Limb (tissue), 2 donors: ENCODE results near the gene EFNA5.
"Not testable (repeated sequence)": the region's sequence is repeated elsewhere in the genome, so short reads cannot be mapped to it uniquely, and the experiment has no call there.

Experiments used
- DNase-seq, 2 donors: peaks; one replicate each; pipeline ENCODE4 v3.0.0-alpha.2; 2016; ENCODE audit errors: extremely low spot score in 2 of 2

EFNA5 gene

GRCh38 chr5:107373549-107374263 lies 297.0 kb downstream of the EFNA5 start:
- DNase-seq, result no peak

GRCh38 chr5:107372723-107373450 lies 297.9 kb downstream of the EFNA5 start:
- peak in 1 of 2 donors; percentile 60 for DNase-seq

GRCh38 chr5:107370396-107370968 lies 300.3 kb downstream of the EFNA5 start:
- no peak for DNase-seq

GRCh38 chr5:107369622-107370021 lies 301.1 kb downstream of the EFNA5 start:
- DNase-seq, result no peak

GRCh38 chr5:107368615-107369014 lies 302.1 kb downstream of the EFNA5 start:
- DNase-seq, result no peak

GRCh38 chr5:107367939-107368338 lies 302.8 kb downstream of the EFNA5 start:
- DNase-seq, result no peak

- DNase-seq, result no peak
Observed at GRCh38 chr5:107367480-107367879, 303.3 kb downstream of the EFNA5 start.

GRCh38 chr5:107365320-107366109 lies 305.2 kb downstream of the EFNA5 start:
- DNase-seq, result no peak

GRCh38 chr5:107364443-107365319 lies 306.1 kb downstream of the EFNA5 start:
- no peak for DNase-seq

- no peak for DNase-seq
Observed at GRCh38 chr5:107363768-107364167, 307.0 kb downstream of the EFNA5 start.

- no peak for DNase-seq
Observed at GRCh38 chr5:107361945-107362344, 308.8 kb downstream of the EFNA5 start.

- DNase-seq, result no peak
Observed at GRCh38 chr5:107359916-107360234, 310.9 kb downstream of the EFNA5 start.

- DNase-seq, result peak in 1 of 2 donors; percentile 18
Observed at GRCh38 chr5:107359033-107359915, 311.5 kb downstream of the EFNA5 start.

- DNase-seq, result no peak
Observed at GRCh38 chr5:107356891-107357290, 313.8 kb downstream of the EFNA5 start.

GRCh38 chr5:107352576-107352975 lies 318.2 kb downstream of the EFNA5 start:
- no peak for DNase-seq

GRCh38 chr5:107346580-107346979 lies 324.2 kb downstream of the EFNA5 start:
- not testable (repeated sequence) for DNase-seq

GRCh38 chr5:107342371-107342770 lies 328.4 kb downstream of the EFNA5 start:
- DNase-seq, result no peak

GRCh38 chr5:107341376-107342084 lies 329.2 kb downstream of the EFNA5 start:
- peak in 1 of 2 donors; percentile 41 for DNase-seq

- DNase-seq, result no peak
Observed at GRCh38 chr5:107340631-107341030, 330.1 kb downstream of the EFNA5 start.
